ENCODE data around the gene PDZRN3. TPM values are rescaled to one million over a fixed set of nuclear protein-coding genes. Genes with fewer than 3 reads are reported as not detected.

PDZRN3 gene
- total and polyA plus RNA-seq, 10 donors = 1.5 to 5.5 (median 2.8) TPM

GRCh38 chr3:73535137-73535536 is 89.6 kb downstream of the PDZRN3 start:
- TF ChIP-seq POLR2AphosphoS5 (IDR thresholded peaks at IDR 0.05) = no peak
- no peak for TF ChIP-seq CTCF (IDR thresholded peaks at IDR 0.05 in 8 of 11, conservative IDR thresholded peaks at IDR 0.05 in 3 of 11)
- no peak for TF ChIP-seq POLR2A (IDR thresholded peaks at IDR 0.05)
- Histone ChIP-seq H3K4me3 (no peak overlapping the region), H3K36me3 (no peaks in the 10 kb centered on the region), H3K27ac (no peak overlapping the region), H3K27me3 (replicated peaks in 1 of 7) (no peaks in the 10 kb centered on the region), H3K4me1 (no peaks in the 10 kb centered on the region), H3K9me3 (no peaks in the 10 kb centered on the region)
- intact Hi-C loops (cut with DNase I; ENCODE audit: low total_unique reads) = no loop called here
- no peak for DNase-seq

GRCh38 chr3:73530022-73530396 is 94.7 kb downstream of the PDZRN3 start:
- Histone ChIP-seq H3K27ac (no peak overlapping the region), H3K4me3 (no peak overlapping the region), H3K4me1 (no peaks in the 10 kb centered on the region), H3K27me3 (replicated peaks in 1 of 7) (no peaks in the 10 kb centered on the region), H3K9me3 (no peaks in the 10 kb centered on the region), H3K36me3 (no peaks in the 10 kb centered on the region)
- DNase-seq = no peak
- intact Hi-C loops (cut with DNase I; ENCODE audit: low total_unique reads) = no loop called here
- WGBS, 5 donors = 64 to 76% (median 67%) methylated on average over 4 of the region's 4 CpGs
- TF ChIP-seq CTCF (IDR thresholded peaks at IDR 0.05 in 8 of 11, conservative IDR thresholded peaks at IDR 0.05 in 3 of 11) = no peak
- no peak for TF ChIP-seq POLR2AphosphoS5 (IDR thresholded peaks at IDR 0.05)
- TF ChIP-seq POLR2A (IDR thresholded peaks at IDR 0.05) = no peak

GRCh38 chr3:73529308-73530021 is 95.3 kb downstream of the PDZRN3 start:
- no peak overlapping the region for H3K27ac ChIP-seq
- WGBS, 5 donors = 59 to 75% (median 69%) methylated on average over 3 of the region's 3 CpGs
- H3K9me3 ChIP-seq = no peaks in the 10 kb centered on the region
- no peaks in the 10 kb centered on the region for H3K27me3 ChIP-seq (replicated peaks in 1 of 7)
- H3K36me3 ChIP-seq = no peaks in the 10 kb centered on the region
- no peaks in the 10 kb centered on the region for H3K4me1 ChIP-seq
- DNase-seq = no peak
- TF ChIP-seq CTCF (IDR thresholded peaks at IDR 0.05 in 8 of 11, conservative IDR thresholded peaks at IDR 0.05 in 3 of 11) (no peak), POLR2AphosphoS5 (IDR thresholded peaks at IDR 0.05) (no peak), POLR2A (IDR thresholded peaks at IDR 0.05) (no peak)
- intact Hi-C loops (cut with DNase I; ENCODE audit: low total_unique reads) = no loop called here
- H3K4me3 ChIP-seq = no peak overlapping the region

GRCh38 chr3:73525591-73525990 is 99.2 kb downstream of the PDZRN3 start:
- intact Hi-C loops (cut with DNase I; ENCODE audit: low total_unique reads) = no loop called here
- WGBS, 5 donors = 70 to 83% (median 79%) methylated on average over 6 of the region's 6 CpGs
- no peaks in the 10 kb centered on the region for H3K36me3 ChIP-seq
- no peaks in the 10 kb centered on the region for H3K27me3 ChIP-seq (replicated peaks in 1 of 7)
- H3K9me3 ChIP-seq = peaks cover 0 to 11% (median 5%) of the 10 kb centered on the region in 8 donors
- no peak overlapping the region for H3K4me3 ChIP-seq
- TF ChIP-seq POLR2AphosphoS5 (IDR thresholded peaks at IDR 0.05) (no peak), POLR2A (IDR thresholded peaks at IDR 0.05) (no peak), CTCF (IDR thresholded peaks at IDR 0.05 in 8 of 11, conservative IDR thresholded peaks at IDR 0.05 in 3 of 11) (no peak)
- no peaks in the 10 kb centered on the region for H3K4me1 ChIP-seq
- H3K27ac ChIP-seq = no peak overlapping the region
- no peak for DNase-seq
